ENCODE measurements around the gene PRMT2.
"Not testable (repeated sequence)": the region's sequence is repeated elsewhere in the genome, so short reads cannot be mapped to it uniquely, and the experiment has no call there.

- not testable (repeated sequence) for TF ChIP-seq CTCF, POLR2AphosphoS5, POLR2A (IDR thresholded peaks at IDR 0.05)
Measured at GRCh38 chr21:46698652-46699051, 63.2 kb downstream of the PRMT2 start.
